A549 (cell line): ENCODE data around the gene DIP2C. TPM values are rescaled to one million over a fixed set of nuclear protein-coding genes. Genes with fewer than 3 reads are reported as not detected.

Experiments used
- ATAC-seq, 2 experiments: fragments of 200-7000 bp in 1 of 2; fragments of >200 bp in 1 of 2; cut with Nextera tagmentation in 1 of 2; cut with Tn5 transposase in 1 of 2; 3 replicates each; pipeline versions ENCODE4 v1.8.0 to v1.9.1; 2018 to 2020; ENCODE audit warnings: mild to moderate bottlenecking in 1 of 2, moderate library complexity in 1 of 2
- CTCF ChIA-PET: fragments of 300-600 bp; sonication (Branson Sonifier 250); formaldehyde crosslinking; extraction: SDS; loops from one replicate; lab custom pipeline; 2021; ENCODE audit warnings: antibody characterized with exemption, inconsistent platforms; lab: Yijun Ruan, JAX
- POLR2A ChIA-PET: fragments of 350-600 bp; formaldehyde crosslinking; extraction: SDS; loops from one replicate; lab custom pipeline; 2021; ENCODE audit warnings: antibody characterized with exemption, inconsistent platforms; lab: Yijun Ruan, JAX
- DNase-seq, 2 experiments: peaks; one replicate each; pipeline versions ENCODE4 v3.0.0 to v3.0.0-alpha.2; 2011 to 2016; ENCODE audit warnings: low read depth in 1 of 2, low spot score in 1 of 2
- FAIRE-seq: peaks from 2 replicates; lab custom pipeline; 2011; peaks lifted over from hg19 to GRCh38; lab: Jason Lieb, UNC
- H3K27ac ChIP-seq, 2 experiments: fragments of >200 bp; sonication (Bioruptor Twin); formaldehyde crosslinking; 3 replicates each; pipeline ENCODE4 v1.5.1; 2016 to 2017
- H3K4me1 ChIP-seq: fragments of >200 bp; sonication (Bioruptor Twin); formaldehyde crosslinking; 3 replicates; pipeline ENCODE4 v1.6.1; 2016
- H3K4me2 ChIP-seq: fragments of >200 bp; sonication (Bioruptor Twin); formaldehyde crosslinking; 3 replicates; pipeline ENCODE4 v1.6.1; 2016
- H3K4me3 ChIP-seq: fragments of >200 bp; sonication (Bioruptor Twin); formaldehyde crosslinking; 3 replicates; pipeline ENCODE4 v1.5.1; 2016
- H3K9me3 ChIP-seq: fragments of >200 bp; sonication (Bioruptor Twin); formaldehyde crosslinking; 3 replicates; pipeline ENCODE4 v1.6.1; 2016
- ATOH8 ChIP-seq: fragments of 250-450 bp; sonication (Bioruptor Pico); IDR thresholded peaks from 2 replicates; pipeline ENCODE4 v1.5.0; 2020; ENCODE audit warnings: low read depth, mild to moderate bottlenecking, moderate library complexity
- BCL3 ChIP-seq: fragments of >200 bp; sonication (Bioruptor Twin); formaldehyde crosslinking; IDR thresholded peaks from 3 replicates; pipeline ENCODE4 v1.6.1; 2016
- CHD4 ChIP-seq: fragments of 200-600 bp; sonication (generic); IDR thresholded peaks from 2 replicates; pipeline ENCODE4 v1.6.1; 2016; ENCODE audit warnings: antibody characterized with exemption, mild to moderate bottlenecking, borderline replicate concordance
- E2F6 ChIP-seq: IDR thresholded peaks from 2 replicates; pipeline ENCODE4 v1.6.1; 2012; ENCODE audit warnings: low read depth, borderline replicate concordance
- EP300 ChIP-seq, 2 experiments: fragments of >200 bp; sonication (Bioruptor Twin); formaldehyde crosslinking; IDR thresholded peaks; 2 replicates in 1 of 2; 3 replicates in 1 of 2; pipeline ENCODE4 v1.6.1; 2016 to 2017
- HDAC2 ChIP-seq: fragments of 200-600 bp; sonication (generic); IDR thresholded peaks from 2 replicates; pipeline ENCODE4 v1.6.1; 2016
- HMGXB4 ChIP-seq: fragments of 250-450 bp; sonication (Bioruptor Pico); IDR thresholded peaks from 2 replicates; pipeline ENCODE4 v1.5.0; 2021; ENCODE audit warnings: mild to moderate bottlenecking, moderate library complexity, borderline replicate concordance
- JUN ChIP-seq, 2 experiments: fragments of >200 bp; sonication (Bioruptor Twin); formaldehyde crosslinking; IDR thresholded peaks; 2 replicates in 1 of 2; 3 replicates in 1 of 2; pipeline ENCODE4 v1.6.1; 2016 to 2017
- MAFK ChIP-seq: fragments of 450-650 bp; IDR thresholded peaks from 2 replicates; pipeline ENCODE4 v1.6.1; 2014; ENCODE audit not compliant: partially characterized antibody
- MAX ChIP-seq: IDR thresholded peaks from 2 replicates; pipeline ENCODE4 v1.6.1; 2012
- MAZ ChIP-seq: fragments of 150-350 bp; IDR thresholded peaks from 2 replicates; pipeline ENCODE4 v1.6.1; 2014; ENCODE audit warnings: antibody characterized with exemption, low read depth, low read length, borderline replicate concordance
- MYC ChIP-seq: IDR thresholded peaks from 2 replicates; pipeline ENCODE4 v1.6.1; 2012; ENCODE audit warnings: mild to moderate bottlenecking, inconsistent platforms, low read length, improper control_type of control experiment, borderline replicate concordance
- NR3C1 ChIP-seq: fragments of >200 bp; sonication (Bioruptor Twin); formaldehyde crosslinking; IDR thresholded peaks from 3 replicates; pipeline ENCODE4 v1.6.1; 2017
- PHF8 ChIP-seq: fragments of 200-600 bp; sonication (generic); IDR thresholded peaks from 2 replicates; pipeline ENCODE4 v1.6.1; 2016; ENCODE audit warnings: low read depth, mild to moderate bottlenecking, antibody characterized with exemption, moderate library complexity, borderline replicate concordance
- POLR2A ChIP-seq: IDR thresholded peaks from 2 replicates; pipeline ENCODE4 v1.6.1; 2012; ENCODE audit warnings: mild to moderate bottlenecking, low read length
- POLR2AphosphoS2 ChIP-seq: conservative IDR thresholded peaks from 2 replicates; pipeline ENCODE4 v1.6.1; 2012; ENCODE audit warnings: low read length, improper control_type of control experiment, inconsistent platforms
- RAD21 ChIP-seq, 2 experiments: fragments of >200 bp in 1 of 2; sonication (Bioruptor Twin) in 1 of 2; formaldehyde crosslinking in 1 of 2; IDR thresholded peaks in 1 of 2; conservative IDR thresholded peaks in 1 of 2; 2 replicates in 1 of 2; 3 replicates in 1 of 2; pipeline ENCODE4 v1.6.1; 2012 to 2018; ENCODE audit warnings: inconsistent platforms in 1 of 2
- RARB ChIP-seq: fragments of 250-450 bp; sonication (Bioruptor Pico); IDR thresholded peaks from 2 replicates; pipeline ENCODE4 v1.8.0; 2021; ENCODE audit warnings: mild to moderate bottlenecking, moderate library complexity
- TFCP2L1 ChIP-seq: fragments of 250-450 bp; sonication (Bioruptor Pico); IDR thresholded peaks from 2 replicates; pipeline ENCODE4 v1.5.0; 2021; ENCODE audit warnings: mild to moderate bottlenecking
- ZFP36 ChIP-seq: fragments of 450-650 bp; IDR thresholded peaks from 2 replicates; pipeline ENCODE4 v1.6.1; 2014; ENCODE audit warnings: borderline replicate concordance; ENCODE audit not compliant: partially characterized antibody
- ZSCAN20 ChIP-seq: fragments of 250-450 bp; sonication (Bioruptor Pico); IDR thresholded peaks from 2 replicates; pipeline ENCODE4 v1.8.0; 2022; ENCODE audit warnings: mild to moderate bottlenecking, moderate library complexity
- WGBS: methylation state at CpG from one replicate; pipeline ENCODE4 v1.1.6; 2017; ENCODE audit errors: missing lambda C conversion rate; 5-methylcytosine and 5-hydroxymethylcytosine counted together
- polyA plus RNA-seq, 4 experiments: library from polyadenylated mRNA; depleted of rRNA in 3 of 4; stranded (reverse); fragments of >200 nt; fragmentation: RNase III in 1 of 4; extraction: RNeasy Plus Mini Kit Qiagen cat#74134 plus additional on column Dnase treatment in 1 of 4; gene quantifications; 2 replicates in 3 of 4; 3 replicates in 1 of 4; pipeline ENCODE4 v1.2.3, GENCODE V29; 2011 to 2017

DIP2C gene
- polyA plus RNA-seq, 2 of the 4 experiments (the other 2 are of a cell fraction), result 3.7 to 5.0 TPM

GRCh38 chr10:278707-279106 is 410.8 kb downstream of the DIP2C start:
- H3K4me3 ChIP-seq, result no peak overlapping the region
- H3K9me3 ChIP-seq, result no peaks in the 10 kb centered on the region
- no peak overlapping the region for H3K27ac ChIP-seq
- ATAC-seq (no peak), DNase-seq (no peak), FAIRE-seq (no peak)
- CTCF ChIA-PET, result interaction anchor here (1.0 kb wide), 1 partner anchor 8 kb away, joined by 5 read pairs; no protein-coding TSS in a partner anchor
- POLR2A ChIA-PET, result no interaction called here
- no peak overlapping the region for H3K4me2 ChIP-seq
- 93% methylated on average over 5 of the region's 5 CpGs for WGBS
- TF ChIP-seq HMGXB4 (CRISPR knock-in tag), result no peak
- TF ChIP-seq HDAC2, result no peak
- no peak for TF ChIP-seq MAZ
- no peaks in the 10 kb centered on the region for H3K4me1 ChIP-seq

GRCh38 chr10:277963-278362 is 411.5 kb downstream of the DIP2C start:
- Histone ChIP-seq H3K27ac (no peak overlapping the region), H3K4me2 (no peak overlapping the region), H3K4me3 (no peak overlapping the region), H3K4me1 (no peaks in the 10 kb centered on the region), H3K9me3 (no peaks in the 10 kb centered on the region)
- ChIA-PET CTCF (no interaction called here), POLR2A (no interaction called here)
- 100% methylated on average over 1 of the region's 19 CpGs for WGBS
- FAIRE-seq, result no peak
- no peak for DNase-seq
- no peak for ATAC-seq
- TF ChIP-seq E2F6, result no peak
- no peak for TF ChIP-seq EP300 (IDR thresholded peaks at IDR 0.05)
- no peak for TF ChIP-seq MAFK
- TF ChIP-seq RAD21 (conservative IDR thresholded peaks at IDR 0.05 in 1 of 2, IDR thresholded peaks at IDR 0.05 in 1 of 2), result no peak
- TF ChIP-seq JUN (IDR thresholded peaks at IDR 0.05), result no peak
- no peak for TF ChIP-seq ZSCAN20 (CRISPR knock-in tag)
- no peak for TF ChIP-seq ZFP36
- no peak for TF ChIP-seq MYC
- no peak for TF ChIP-seq PHF8
- no peak for TF ChIP-seq MAZ
- no peak for TF ChIP-seq ATOH8 (CRISPR knock-in tag)
- TF ChIP-seq CHD4, result no peak
- TF ChIP-seq POLR2AphosphoS2, result no peak
- no peak for TF ChIP-seq TFCP2L1
- no peak for TF ChIP-seq RARB (CRISPR knock-in tag)

- no peaks in the 10 kb centered on the region for H3K4me1 ChIP-seq
- no peak for ATAC-seq
- H3K4me2 ChIP-seq, result no peak overlapping the region
- H3K27ac ChIP-seq, result no peak overlapping the region
- ChIA-PET CTCF (no interaction called here), POLR2A (no interaction called here)
- 91% methylated on average over 18 of the region's 18 CpGs for WGBS
- no peak for FAIRE-seq
- DNase-seq, result no peak
- no peaks in the 10 kb centered on the region for H3K9me3 ChIP-seq
- TF ChIP-seq MAX (no peak), JUN (IDR thresholded peaks at IDR 0.05) (no peak), NR3C1 (no peak), POLR2A (no peak), BCL3 (no peak)
- no peak overlapping the region for H3K4me3 ChIP-seq
Observed at GRCh38 chr10:275680-276079, 413.8 kb downstream of the DIP2C start.
